MM.1S (cell line): ENCODE results near the gene FYB1.

Experiments
- DNase-seq: peaks from one replicate; pipeline ENCODE4 v3.0.0-alpha.2; 2015
- H2AFZ ChIP-seq: fragments of 300-600 bp; sonication (generic); 2 replicates; pipeline ENCODE4 v1.6.0; 2016; ENCODE audit warnings: antibody characterized with exemption, low read length
- H3F3A ChIP-seq: fragments of 300-600 bp; sonication (generic); 2 replicates; pipeline ENCODE4 v1.6.1; 2016; ENCODE audit warnings: mild to moderate bottlenecking, antibody characterized with exemption, low read length, moderate library complexity, mixed read lengths; ENCODE audit not compliant: insufficient read depth
- H3K27ac ChIP-seq: fragments of 300-600 bp; sonication (generic); 2 replicates; pipeline ENCODE4 v1.5.1; 2016; ENCODE audit warnings: mild to moderate bottlenecking, low read length
- H3K27me3 ChIP-seq: fragments of 300-600 bp; sonication (generic); replicated peaks from 2 replicates; pipeline ENCODE4 v1.6.0; 2016; ENCODE audit warnings: low read length; ENCODE audit not compliant: insufficient read depth
- H3K36me3 ChIP-seq: fragments of 300-600 bp; sonication (generic); replicated peaks from 2 replicates; pipeline ENCODE4 v1.6.1; 2016; ENCODE audit warnings: mild to moderate bottlenecking, low read length, mixed read lengths; ENCODE audit not compliant: insufficient read depth
- H3K4me1 ChIP-seq: fragments of 300-600 bp; sonication (generic); 2 replicates; pipeline ENCODE4 v1.6.1; 2016; ENCODE audit warnings: low read length, mixed read lengths
- H3K4me2 ChIP-seq: fragments of 300-600 bp; sonication (generic); 2 replicates; pipeline ENCODE4 v1.6.0; 2016; ENCODE audit warnings: low read depth, low read length
- H3K4me3 ChIP-seq: fragments of 300-600 bp; sonication (generic); 2 replicates; pipeline ENCODE4 v1.5.1; 2016; ENCODE audit warnings: low read length, mixed read lengths
- H3K79me2 ChIP-seq: fragments of 300-600 bp; sonication (generic); 2 replicates; pipeline ENCODE4 v1.6.1; 2016; ENCODE audit warnings: mixed run types, low read length, mixed read lengths
- H3K9ac ChIP-seq: fragments of 300-600 bp; sonication (generic); 2 replicates; pipeline ENCODE4 v1.6.1; 2016; ENCODE audit warnings: low read length, mixed read lengths
- H3K9me2 ChIP-seq: fragments of 300-600 bp; sonication (generic); replicated peaks from 2 replicates; pipeline ENCODE4 v1.6.1; 2016; ENCODE audit warnings: mild to moderate bottlenecking, low read length, mixed read lengths; ENCODE audit not compliant: insufficient read depth
- H3K9me3 ChIP-seq: fragments of 300-600 bp; sonication (generic); replicated peaks from 2 replicates; pipeline ENCODE4 v1.6.1; 2016; ENCODE audit warnings: mild to moderate bottlenecking, low read length, mixed read lengths; ENCODE audit not compliant: insufficient read depth
- H4K20me1 ChIP-seq: fragments of 300-600 bp; sonication (generic); 2 replicates; pipeline ENCODE4 v1.6.1; 2016; ENCODE audit warnings: mild to moderate bottlenecking, low read length, moderate library complexity, mixed read lengths; ENCODE audit not compliant: insufficient read depth
- CTCF ChIP-seq: fragments of 300-600 bp; sonication (generic); IDR thresholded peaks from 2 replicates; pipeline ENCODE4 v1.5.1; 2016; ENCODE audit warnings: antibody characterized with exemption, low read length, mixed read lengths
- EZH2 ChIP-seq: fragments of 300-600 bp; sonication (generic); optimal IDR thresholded peaks from 2 replicates; pipeline ENCODE3; 2017; ENCODE audit warnings: low read depth, mild to moderate bottlenecking, antibody characterized with exemption, low read length, mixed read lengths
- EZH2phosphoT487 ChIP-seq: fragments of 300-600 bp; sonication (generic); IDR thresholded peaks from 2 replicates; pipeline ENCODE4 v1.6.1; 2018; ENCODE audit warnings: antibody characterized with exemption, low read length

FYB1 gene

GRCh38 chr5:39114155-39114554, 105.2 kb downstream of the FYB1 start:
- Histone ChIP-seq H3K9me2 (no peaks in the 10 kb centered on the region), H2AFZ (no peak overlapping the region), H3K4me2 (no peak overlapping the region), H3K4me1 (no peaks in the 10 kb centered on the region), H3K9me3 (no peaks in the 10 kb centered on the region), H3K27me3 (no peaks in the 10 kb centered on the region), H3K9ac (no peak overlapping the region), H3K27ac (no peak overlapping the region), H3K79me2 (no peaks in the 10 kb centered on the region), H3K4me3 (no peak overlapping the region), H3K36me3 (no peaks in the 10 kb centered on the region), H3F3A (no peaks in the 10 kb centered on the region), H4K20me1 (no peaks in the 10 kb centered on the region)
- TF ChIP-seq EZH2phosphoT487 = no peak
- TF ChIP-seq CTCF = no peak
- TF ChIP-seq EZH2 = no peak
- no peak for DNase-seq

GRCh38 chr5:39113354-39113953, 105.9 kb downstream of the FYB1 start:
- Histone ChIP-seq H3K27ac (no peak overlapping the region), H3K9me3 (no peaks in the 10 kb centered on the region), H3K4me1 (no peaks in the 10 kb centered on the region), H2AFZ (no peak overlapping the region), H3K79me2 (no peaks in the 10 kb centered on the region), H3K9me2 (no peaks in the 10 kb centered on the region), H3K9ac (no peak overlapping the region), H3K4me3 (no peak overlapping the region), H3K36me3 (no peaks in the 10 kb centered on the region), H3K4me2 (no peak overlapping the region), H3K27me3 (no peaks in the 10 kb centered on the region), H3F3A (no peaks in the 10 kb centered on the region), H4K20me1 (no peaks in the 10 kb centered on the region)
- TF ChIP-seq CTCF (no peak), EZH2phosphoT487 (no peak)
- DNase-seq = no peak

- Histone ChIP-seq H4K20me1 (no peaks in the 10 kb centered on the region), H3K36me3 (no peaks in the 10 kb centered on the region), H3K9ac (no peak overlapping the region), H3F3A (no peaks in the 10 kb centered on the region), H3K9me3 (no peaks in the 10 kb centered on the region), H3K27ac (no peak overlapping the region), H3K79me2 (no peaks in the 10 kb centered on the region), H2AFZ (no peak overlapping the region), H3K27me3 (no peaks in the 10 kb centered on the region), H3K4me2 (no peak overlapping the region), H3K4me1 (no peaks in the 10 kb centered on the region), H3K4me3 (no peak overlapping the region), H3K9me2 (no peaks in the 10 kb centered on the region)
- TF ChIP-seq EZH2phosphoT487 (no peak), CTCF (no peak), EZH2 (no peak)
- DNase-seq = no peak
These were observed 109.8 kb downstream of the FYB1 start for GRCh38 chr5:39109606-39110005.
